ENCODE data around the gene PICALM. TPM values are rescaled to one million over a fixed set of nuclear protein-coding genes. Genes with fewer than 3 reads are reported as not detected.

PICALM gene
- polyA plus RNA-seq, 2 of the 4 experiments (the other 2 are of a cell fraction): 113 to 195 TPM

DNA sequence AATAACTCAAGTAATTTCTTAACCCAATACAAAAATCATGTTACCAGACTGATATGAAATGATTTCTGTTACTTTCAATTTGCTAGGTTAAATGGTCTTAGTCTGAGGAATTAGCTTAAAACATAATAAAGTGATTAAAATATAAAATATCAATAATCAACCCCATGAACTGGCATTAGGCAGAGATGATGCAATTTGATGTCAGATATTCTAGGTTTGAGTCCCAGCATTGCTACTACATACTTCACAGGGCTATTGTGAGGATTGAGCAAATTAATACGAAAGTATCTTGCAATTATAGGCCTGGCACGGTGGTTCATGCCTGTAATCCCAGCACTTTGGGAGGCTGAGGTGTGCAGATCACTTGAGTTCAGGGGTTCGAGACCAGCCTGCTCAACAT is 66.5 kb downstream of the PICALM start (continued):
- TF ChIP-seq, protein P1, sequence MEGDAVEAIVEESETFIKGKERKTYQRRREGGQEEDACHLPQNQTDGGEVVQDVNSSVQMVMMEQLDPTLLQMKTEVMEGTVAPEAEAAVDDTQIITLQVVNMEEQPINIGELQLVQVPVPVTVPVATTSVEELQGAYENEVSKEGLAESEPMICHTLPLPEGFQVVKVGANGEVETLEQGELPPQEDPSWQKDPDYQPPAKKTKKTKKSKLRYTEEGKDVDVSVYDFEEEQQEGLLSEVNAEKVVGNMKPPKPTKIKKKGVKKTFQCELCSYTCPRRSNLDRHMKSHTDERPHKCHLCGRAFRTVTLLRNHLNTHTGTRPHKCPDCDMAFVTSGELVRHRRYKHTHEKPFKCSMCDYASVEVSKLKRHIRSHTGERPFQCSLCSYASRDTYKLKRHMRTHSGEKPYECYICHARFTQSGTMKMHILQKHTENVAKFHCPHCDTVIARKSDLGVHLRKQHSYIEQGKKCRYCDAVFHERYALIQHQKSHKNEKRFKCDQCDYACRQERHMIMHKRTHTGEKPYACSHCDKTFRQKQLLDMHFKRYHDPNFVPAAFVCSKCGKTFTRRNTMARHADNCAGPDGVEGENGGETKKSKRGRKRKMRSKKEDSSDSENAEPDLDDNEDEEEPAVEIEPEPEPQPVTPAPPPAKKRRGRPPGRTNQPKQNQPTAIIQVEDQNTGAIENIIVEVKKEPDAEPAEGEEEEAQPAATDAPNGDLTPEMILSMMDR (IDR thresholded peaks at IDR 0.05): no peak

DNA sequence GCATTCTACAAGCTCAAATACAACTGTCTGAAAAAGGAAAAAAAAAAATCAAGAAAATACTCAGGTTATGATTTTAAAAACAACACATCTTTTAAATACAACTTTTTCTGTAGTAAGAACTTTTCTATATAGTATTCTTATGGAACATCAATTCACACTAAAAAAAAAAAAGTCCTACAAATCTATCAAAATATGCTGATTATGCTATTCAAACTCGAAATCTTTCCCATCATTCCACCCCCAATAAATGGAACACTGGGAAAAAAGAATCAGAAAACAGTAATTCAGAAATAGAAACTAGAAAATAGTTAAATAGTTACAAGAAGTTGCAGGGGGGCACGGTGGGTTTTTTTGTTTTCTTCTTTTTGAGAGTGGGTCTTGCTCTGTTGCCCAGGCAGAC is 77.4 kb downstream of the PICALM start:
- POLR2A ChIA-PET: no interaction called here
- Histone ChIP-seq H3K4me2 (no peak overlapping the region), H3K4me3 (no peak overlapping the region), H3K9me3 (no peaks in the 10 kb centered on the region), H3K4me1 (no peaks in the 10 kb centered on the region), H3K27ac (no peak overlapping the region)
- no peak for TF ChIP-seq KDM5A (IDR thresholded peaks at IDR 0.05)
- no peak for TF ChIP-seq KDM1A (IDR thresholded peaks at IDR 0.05; ENCODE audit: low read depth)
- peak; percentile 81 for TF ChIP-seq MAFK (IDR thresholded peaks at IDR 0.05; ENCODE audit: partially characterized antibody)
- TF ChIP-seq NR3C1 (IDR thresholded peaks at IDR 0.05): no peak
- no peak for TF ChIP-seq HDAC2 (IDR thresholded peaks at IDR 0.05)
- TF ChIP-seq FOSB (CRISPR knock-in tag; IDR thresholded peaks at IDR 0.05): no peak
- ATAC-seq (no peak), FAIRE-seq (no peak), DNase-seq (ENCODE audit: low read depth in 1 of 2, low spot score in 1 of 2) (no peak)
- WGBS (ENCODE audit: missing lambda C conversion rate): 86% methylated on average over 2 of the region's 2 CpGs
- CTCF ChIA-PET: interaction anchor here (1.2 kb wide), 1 partner anchor 23 kb away, joined by 4 read pairs; no protein-coding TSS in a partner anchor

DNA sequence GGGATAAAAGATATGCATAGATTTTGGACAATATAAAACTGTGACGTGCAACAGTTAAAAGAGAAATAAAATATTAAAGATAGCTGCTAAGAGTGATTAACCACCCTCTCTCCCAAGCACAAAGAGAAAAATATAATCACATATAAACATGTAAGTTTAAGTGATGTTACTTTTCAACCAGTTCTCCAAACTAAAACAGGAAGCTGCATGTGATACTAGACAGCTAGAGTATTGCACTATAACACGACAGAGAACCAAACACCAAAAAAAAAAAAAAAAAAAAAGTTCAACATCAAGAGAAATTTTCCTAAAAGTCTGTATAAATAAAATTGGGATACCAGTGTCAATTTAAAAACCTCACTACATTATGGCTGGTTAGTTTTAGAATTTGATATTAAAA is 79.1 kb downstream of the PICALM start:
- ChIA-PET CTCF (interaction anchor here (1.4 to 1.7 kb wide), 3 partner anchors 10 to 135 kb away, joined by 4 to 6 read pairs (median 5); partner anchors contain the start of gene CCDC83), POLR2A (no interaction called here)
- H3K4me3 ChIP-seq: no peak overlapping the region
- ATAC-seq (no peak), DNase-seq (ENCODE audit: low read depth in 1 of 2, low spot score in 1 of 2) (no peak), FAIRE-seq (peak; percentile 68)
- TF ChIP-seq HEYL (CRISPR knock-in tag; IDR thresholded peaks at IDR 0.05) (no peak), EHMT2 (IDR thresholded peaks at IDR 0.05; ENCODE audit: low read depth) (no peak), RCOR1 (IDR thresholded peaks at IDR 0.05; ENCODE audit: low read depth, low read length) (no peak), KDM5A (IDR thresholded peaks at IDR 0.05) (no peak), EP300 (IDR thresholded peaks at IDR 0.05) (no peak), TFCP2L1 (CRISPR knock-in tag; IDR thresholded peaks at IDR 0.05) (no peak), FOSB (CRISPR knock-in tag; IDR thresholded peaks at IDR 0.05) (no peak)
- TF ChIP-seq, protein P2, sequence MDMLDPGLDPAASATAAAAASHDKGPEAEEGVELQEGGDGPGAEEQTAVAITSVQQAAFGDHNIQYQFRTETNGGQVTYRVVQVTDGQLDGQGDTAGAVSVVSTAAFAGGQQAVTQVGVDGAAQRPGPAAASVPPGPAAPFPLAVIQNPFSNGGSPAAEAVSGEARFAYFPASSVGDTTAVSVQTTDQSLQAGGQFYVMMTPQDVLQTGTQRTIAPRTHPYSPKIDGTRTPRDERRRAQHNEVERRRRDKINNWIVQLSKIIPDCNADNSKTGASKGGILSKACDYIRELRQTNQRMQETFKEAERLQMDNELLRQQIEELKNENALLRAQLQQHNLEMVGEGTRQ (IDR thresholded peaks at IDR 0.05): no peak
- TF ChIP-seq, protein P3, sequence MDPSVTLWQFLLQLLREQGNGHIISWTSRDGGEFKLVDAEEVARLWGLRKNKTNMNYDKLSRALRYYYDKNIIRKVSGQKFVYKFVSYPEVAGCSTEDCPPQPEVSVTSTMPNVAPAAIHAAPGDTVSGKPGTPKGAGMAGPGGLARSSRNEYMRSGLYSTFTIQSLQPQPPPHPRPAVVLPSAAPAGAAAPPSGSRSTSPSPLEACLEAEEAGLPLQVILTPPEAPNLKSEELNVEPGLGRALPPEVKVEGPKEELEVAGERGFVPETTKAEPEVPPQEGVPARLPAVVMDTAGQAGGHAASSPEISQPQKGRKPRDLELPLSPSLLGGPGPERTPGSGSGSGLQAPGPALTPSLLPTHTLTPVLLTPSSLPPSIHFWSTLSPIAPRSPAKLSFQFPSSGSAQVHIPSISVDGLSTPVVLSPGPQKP (IDR thresholded peaks at IDR 0.05; ENCODE audit: low read depth, low read length): no peak
- H3K4me2 ChIP-seq: no peak overlapping the region
- WGBS (ENCODE audit: missing lambda C conversion rate): 74% methylated on average over 2 of the region's 2 CpGs
- no peak overlapping the region for H3K27ac ChIP-seq
- no peaks in the 10 kb centered on the region for H3K4me1 ChIP-seq
- H3K9me3 ChIP-seq: no peaks in the 10 kb centered on the region

DNA sequence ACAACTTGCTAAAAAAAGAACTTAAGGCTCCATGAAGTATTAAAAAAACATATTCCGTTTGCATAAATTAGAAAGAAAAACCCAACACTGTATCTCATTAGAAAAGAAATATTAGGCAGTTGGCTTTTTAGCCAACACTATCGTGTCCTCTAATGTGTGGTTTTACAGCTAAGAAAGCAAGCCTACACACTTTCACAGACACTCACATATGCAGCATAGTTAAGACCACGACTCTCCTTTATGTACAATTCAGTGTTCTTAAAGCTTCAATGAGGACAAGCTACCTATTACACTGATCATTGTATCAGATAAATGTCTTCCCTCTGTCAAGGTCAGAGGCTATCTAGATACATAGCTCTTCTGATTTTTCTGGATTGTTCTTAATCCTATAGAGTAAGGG is 80.1 kb downstream of the PICALM start:
- Histone ChIP-seq H3K4me3 (no peak overlapping the region), H3K4me2 (no peak overlapping the region), H3K4me1 (peaks cover 7% of the 10 kb centered on the region), H3K9me3 (no peaks in the 10 kb centered on the region), H3K27ac (no peak overlapping the region)
- FAIRE-seq (no peak), ATAC-seq (no peak), DNase-seq (ENCODE audit: low read depth in 1 of 2, low spot score in 1 of 2) (no peak)
- CTCF ChIA-PET: interaction anchor here (1.4 to 1.7 kb wide), 3 partner anchors 9 to 134 kb away, joined by 4 to 6 read pairs (median 5); partner anchors contain the start of gene CCDC83
- POLR2A ChIA-PET: no interaction called here
- 78% methylated on average over 3 of the region's 3 CpGs for WGBS (ENCODE audit: missing lambda C conversion rate)
- TF ChIP-seq SREBF2 (IDR thresholded peaks at IDR 0.05) (no peak), EHF (CRISPR knock-in tag; IDR thresholded peaks at IDR 0.05) (no peak)

Data from A549 (cell line).